GM19351 (cell line): ENCODE measurements around the gene PDK2.

Source experiments
- ATAC-seq: cut with Tn5 transposase; IDR thresholded peaks from one replicate; pipeline ENCODE4 v1.9.1; 2021; ENCODE audit warnings: mild to moderate bottlenecking, moderate library complexity; ENCODE audit not compliant: unreplicated experiment

Gene PDK2

DNA sequence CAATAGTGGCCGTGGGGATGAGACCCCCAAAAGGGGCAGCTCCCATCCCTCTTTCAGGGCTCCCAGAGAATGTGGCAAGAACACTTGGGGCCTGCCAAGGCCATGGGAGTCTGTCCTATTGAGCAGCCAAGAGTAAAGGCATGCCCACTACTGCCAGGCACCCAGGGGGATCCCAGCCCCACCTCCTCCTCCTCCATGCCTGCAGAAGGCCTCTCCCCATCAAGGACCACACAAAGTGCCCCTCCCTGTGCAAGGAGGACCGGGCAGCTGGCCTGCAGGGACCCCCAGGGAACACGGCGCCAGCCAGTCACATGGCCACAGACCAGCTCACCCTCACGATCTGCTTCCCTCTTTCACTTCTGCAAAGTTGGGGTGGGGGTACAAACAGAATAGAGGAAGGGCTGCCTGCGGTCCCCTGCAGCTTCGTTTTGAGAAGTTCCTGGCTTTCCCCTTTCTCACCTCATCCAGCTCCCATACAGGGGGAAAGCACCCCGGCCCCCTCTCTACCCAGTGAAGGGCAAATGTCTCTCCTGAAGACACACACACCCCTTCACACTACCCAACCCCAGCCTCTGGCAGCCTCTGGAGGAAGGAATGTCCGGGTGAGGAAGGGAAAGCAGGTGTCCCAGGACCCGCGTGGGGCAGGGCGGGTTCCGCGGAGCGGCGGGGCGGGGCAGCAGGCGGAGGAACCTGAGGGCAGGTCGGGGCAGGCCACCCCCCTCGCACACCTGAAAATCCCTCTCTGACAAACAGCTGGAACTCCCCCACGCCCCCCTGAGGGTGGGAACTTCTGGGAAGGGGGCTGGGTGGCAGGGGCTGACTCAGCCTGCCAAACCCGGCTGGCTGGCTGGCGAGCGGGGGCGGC, 53.3 kb downstream of the PDK2 start:
- ATAC-seq: peak; percentile 31

DNA sequence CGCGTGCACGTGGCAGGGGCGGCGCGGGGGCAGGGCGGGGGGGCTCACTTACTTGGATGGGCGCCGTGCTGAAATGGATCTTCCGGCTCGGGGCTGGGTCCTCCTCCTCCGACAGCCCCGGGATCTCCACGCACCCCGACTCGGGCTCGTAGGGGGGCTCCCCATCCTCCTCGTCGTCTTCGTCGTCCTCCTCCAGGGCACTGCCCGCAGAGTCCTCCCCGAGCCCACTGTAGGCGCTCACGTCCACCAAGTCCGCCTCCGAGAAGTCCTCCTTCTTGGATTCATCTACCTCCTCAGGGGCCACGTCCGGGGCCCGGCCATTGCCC, 53.9 kb downstream of the PDK2 start:
- no peak for ATAC-seq

DNA sequence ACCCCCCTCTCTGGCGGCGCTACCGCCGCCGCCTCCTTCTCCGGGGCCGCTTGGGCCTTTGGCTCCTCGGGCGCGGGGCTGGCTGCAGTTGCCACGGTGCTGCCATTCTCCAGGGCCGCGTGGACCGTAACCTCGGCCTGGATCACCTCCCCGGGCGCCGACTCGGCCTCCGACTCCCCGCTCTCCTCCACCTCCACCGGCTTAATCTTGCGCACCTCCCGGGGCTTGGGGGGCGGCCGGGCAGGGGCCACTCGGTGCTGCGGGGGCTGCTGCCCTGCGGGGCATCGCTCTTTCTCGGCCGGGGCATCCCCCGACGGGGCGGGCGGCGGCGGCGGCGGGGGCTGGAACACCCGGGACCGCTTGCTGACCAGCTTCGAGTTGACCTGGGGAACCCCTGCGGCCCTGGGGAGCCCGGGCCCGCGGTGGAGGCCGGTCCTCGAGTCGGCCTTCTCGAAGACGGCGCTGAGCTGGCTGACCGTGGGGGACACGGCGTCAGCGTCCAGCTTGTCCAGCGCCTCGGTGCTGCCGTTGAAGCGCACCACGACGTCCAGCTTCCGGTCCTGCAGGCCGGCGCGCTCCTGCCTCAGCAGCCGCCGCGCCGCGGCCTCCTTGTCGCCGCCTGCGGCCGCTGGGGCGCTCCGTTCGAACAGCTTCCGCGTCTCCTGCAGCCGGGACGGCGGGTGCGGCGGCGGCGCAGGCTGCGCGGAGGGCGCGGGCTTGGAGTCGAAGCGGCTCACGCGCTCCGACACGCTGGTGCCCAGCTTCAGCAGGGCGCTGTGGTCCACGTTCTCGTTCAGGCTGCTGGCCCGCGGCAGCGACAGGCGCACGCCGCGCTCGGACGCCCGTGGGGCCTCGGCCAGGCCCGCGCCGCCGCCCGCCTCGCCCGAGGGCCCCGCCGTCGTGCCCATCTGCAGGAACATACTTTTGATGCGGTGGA, 54.5 kb downstream of the PDK2 start:
- no peak for ATAC-seq

DNA sequence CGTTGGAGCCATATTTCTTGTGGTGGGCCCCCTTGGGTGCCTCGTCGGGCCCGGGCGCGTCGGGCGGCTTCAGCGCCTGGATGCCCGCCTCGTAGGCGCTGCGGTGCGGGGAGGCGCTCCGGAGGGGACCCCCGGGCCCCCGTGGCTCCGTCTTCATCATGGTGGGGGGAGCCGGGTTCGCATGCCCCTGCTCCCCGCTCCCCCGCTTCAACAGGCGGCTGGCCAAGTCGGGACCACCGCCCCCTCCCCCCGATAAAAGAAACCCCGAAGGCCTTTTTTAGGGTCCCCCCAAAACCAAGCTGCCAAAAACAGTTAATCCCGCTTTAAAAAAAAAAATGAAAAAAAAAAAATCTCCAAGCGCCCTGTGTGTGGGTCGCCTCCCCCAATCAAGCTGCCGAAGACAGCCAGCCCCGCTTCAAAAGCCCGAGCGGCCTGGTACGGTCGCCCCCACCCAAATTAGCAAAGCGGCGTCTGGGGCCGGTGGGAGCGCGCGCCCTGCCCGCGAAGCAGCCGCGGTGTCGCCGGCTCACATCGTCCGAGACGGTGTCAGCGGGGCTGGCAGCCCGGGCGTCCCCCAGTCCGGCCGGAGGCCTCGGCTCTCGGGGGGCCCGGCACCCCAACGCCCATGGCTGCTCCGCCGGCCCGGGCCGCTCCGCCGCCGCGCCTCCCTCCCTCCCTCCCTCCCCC, 55.3 kb downstream of the PDK2 start, which contains the start of gene PPP1R9B:
Gene PPP1R9B (minus strand): TSS at position 324 of the 687 bp plus-strand sequence. CDS start 164 bp downstream, at position 160.
- no peak for ATAC-seq

DNA sequence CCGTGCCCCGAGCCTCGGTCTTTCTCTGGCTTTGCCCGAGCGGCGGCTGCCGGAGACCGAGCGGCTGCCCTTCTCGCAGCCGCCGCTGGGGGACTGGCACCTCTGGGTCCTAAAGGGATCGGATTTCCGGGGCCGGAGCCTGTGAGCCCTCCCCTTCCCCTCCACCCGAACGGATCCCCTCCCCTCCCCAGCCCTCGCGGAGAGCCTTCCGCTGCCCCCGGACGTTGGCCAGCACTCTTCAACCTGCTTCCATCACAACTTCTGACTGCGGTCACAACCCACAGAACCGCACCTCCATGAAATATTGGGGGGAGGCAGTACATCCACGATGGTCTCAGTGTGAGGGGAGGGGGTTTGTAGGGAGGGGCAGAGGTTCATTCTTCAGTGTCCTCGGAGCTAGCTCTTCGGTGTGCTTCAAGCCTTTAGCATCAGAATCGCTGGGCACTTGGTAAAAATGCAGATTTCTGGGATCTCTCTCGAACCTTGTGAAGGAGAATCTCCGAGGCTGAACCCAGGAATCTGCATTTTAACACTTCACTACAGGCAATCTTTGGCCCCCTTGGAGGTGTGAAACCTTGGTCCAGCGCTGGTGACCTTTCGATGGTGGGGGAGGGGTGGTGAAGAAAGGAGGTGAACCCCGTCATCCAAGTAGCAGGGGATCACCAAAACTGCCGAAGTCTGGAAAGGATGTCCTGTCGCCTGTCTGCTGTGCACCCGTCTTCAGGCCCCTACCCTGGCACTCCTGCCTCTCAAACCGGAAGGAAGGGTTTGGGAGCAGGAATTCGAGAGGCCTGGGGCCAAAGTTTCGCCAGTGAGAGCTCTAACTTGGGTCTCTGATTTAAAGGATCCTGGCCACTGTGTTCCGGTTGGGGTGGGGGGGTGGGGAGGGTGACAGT, 56.1 kb downstream of the PDK2 start:
- peak; percentile 46 for ATAC-seq

DNA sequence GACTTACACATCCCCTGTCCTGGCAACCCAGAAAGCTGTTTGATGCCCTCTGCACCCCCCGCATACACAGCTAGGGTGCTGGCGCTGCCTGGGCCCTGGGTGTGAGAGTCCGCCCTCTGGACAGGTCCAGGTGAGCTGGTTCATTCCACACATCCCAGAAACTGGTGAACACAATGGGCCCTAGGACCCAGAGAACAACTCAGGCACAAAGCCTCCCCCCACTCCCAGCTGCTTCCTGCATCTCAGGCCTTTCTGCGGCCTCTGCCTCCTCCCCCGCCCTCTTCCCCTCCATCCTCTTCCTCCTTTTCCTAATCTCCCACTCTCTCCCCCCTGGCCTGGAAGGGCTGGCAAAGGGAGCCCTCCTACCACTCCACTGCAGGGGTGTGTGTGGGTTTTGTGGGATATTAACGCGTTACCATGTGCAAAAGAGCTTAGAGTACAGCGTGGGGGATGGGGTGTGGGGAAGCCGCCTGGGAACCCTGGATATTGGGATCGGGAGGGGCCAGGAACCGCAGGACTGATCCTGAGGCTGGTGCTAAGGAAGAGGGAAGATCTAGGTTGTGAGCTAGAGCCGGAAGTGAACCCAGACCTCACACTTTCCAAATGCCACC, 56.9 kb downstream of the PDK2 start:
- no peak for ATAC-seq

DNA sequence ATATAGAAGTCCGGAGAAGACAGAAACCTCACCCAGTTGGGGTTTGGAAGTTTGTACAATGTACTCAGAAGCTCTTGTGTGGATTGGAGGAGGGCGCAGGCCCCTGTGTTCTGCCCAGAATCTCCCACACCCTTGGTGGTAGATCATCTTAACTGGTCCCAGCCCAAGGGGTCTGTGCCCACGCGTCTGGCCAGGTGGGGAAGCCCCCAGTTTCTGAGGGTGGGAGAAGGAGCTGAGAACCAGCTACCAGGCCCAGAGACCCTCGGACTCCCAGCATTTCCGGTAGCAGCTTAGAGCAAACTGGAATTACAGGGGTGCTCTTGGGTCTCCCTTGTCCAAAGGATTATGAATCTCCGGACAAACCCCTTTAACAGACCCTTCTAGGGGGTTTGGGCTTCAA, 57.6 kb downstream of the PDK2 start:
- ATAC-seq: no peak

DNA sequence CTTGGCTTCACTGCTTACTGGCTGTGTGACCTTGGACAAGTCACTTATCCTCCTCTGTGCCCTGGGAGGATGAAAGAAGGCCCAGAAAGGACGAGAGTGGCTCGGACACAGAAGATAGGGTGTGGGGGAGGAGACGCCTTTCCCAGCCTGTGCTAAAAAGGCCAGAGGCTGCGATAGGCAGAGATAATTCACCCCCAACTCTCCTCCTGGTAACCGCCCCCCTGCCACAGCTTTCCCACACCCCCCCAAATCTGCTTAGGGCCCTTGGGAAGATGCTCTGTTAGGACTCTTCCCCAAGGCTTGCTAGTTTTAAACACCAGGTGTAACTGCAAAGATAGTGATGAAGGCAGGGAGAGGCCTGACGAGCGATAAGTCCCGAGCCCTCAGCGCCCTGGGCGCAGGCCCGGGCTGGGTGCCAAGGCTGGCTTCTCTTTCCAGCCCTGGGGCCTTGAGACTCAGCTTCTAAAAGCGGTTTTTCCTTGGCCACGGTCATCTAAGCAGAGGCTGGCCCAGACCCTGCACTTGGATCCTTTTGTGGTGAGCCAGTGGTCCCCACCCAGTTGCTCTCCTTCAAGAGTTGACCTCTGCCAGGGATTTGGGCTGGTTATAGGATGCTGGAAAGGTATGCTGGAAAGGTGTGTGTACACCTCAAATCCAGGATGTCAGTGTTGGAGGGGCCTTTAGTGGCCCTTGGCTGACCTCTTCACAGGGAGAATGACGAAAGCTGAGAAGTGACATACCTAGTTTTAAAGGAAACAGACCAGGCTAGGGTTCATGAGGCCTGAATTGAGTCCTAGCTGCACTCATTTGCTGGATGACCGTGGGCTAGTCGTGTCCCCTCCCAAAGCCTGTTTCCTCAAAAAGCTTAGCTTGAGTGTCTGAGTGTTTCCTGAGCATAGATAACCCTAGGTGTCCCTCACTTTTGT, 58.8 kb downstream of the PDK2 start:
- no peak for ATAC-seq

DNA sequence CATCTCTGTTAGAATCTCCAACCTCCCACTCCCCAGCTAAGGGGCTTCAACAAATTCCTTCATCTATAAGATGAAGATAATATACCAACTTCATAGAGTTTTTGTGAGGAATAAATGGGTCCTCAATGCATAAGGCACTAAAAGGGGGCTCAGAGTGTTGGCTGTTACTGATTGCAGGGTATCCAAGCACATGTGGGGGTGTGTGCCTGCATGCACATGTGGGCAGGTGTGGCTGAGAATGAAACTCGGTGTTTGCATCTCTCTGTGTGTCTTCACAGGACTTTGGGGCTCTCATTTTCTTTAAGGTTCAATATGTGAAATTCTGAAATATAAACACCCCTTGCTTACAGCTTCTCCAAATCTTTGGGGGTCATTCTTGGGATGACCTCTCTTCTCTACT, 59.5 kb downstream of the PDK2 start:
- peak; percentile 44 for ATAC-seq

DNA sequence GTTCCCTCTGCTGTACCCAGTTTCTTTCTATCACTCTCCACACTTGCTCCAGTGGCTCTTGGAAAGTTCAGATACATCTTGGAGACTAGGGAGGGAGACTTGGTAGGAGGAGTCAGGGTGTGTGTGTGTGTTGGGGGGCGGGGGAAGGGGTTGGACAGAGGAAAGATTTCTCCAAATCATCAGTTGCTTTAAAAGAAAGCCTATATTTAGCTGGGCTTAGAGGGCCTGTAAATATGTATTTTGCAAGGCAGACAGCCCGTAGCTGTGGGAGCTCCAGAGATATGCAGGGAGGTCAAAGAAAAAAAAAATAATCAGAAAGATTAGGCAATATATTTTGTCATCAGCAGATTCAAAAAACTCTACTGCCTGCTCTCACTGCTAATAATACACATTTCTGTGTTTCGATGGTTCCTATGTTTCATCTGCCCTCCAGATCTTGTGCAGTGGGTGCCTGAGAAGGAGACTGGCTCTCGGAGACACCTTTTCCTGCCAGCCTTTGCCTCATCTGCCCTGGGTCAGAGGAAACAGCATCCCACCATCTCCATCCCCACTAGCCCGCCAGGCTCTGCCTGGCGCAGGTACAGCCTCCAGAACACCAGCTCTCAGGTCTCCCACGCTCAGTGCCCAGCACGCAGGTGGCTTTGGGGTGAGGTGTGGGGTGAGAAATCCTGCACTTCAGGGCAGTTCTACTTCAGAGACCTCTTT, 60.1 kb downstream of the PDK2 start:
- no peak for ATAC-seq

DNA sequence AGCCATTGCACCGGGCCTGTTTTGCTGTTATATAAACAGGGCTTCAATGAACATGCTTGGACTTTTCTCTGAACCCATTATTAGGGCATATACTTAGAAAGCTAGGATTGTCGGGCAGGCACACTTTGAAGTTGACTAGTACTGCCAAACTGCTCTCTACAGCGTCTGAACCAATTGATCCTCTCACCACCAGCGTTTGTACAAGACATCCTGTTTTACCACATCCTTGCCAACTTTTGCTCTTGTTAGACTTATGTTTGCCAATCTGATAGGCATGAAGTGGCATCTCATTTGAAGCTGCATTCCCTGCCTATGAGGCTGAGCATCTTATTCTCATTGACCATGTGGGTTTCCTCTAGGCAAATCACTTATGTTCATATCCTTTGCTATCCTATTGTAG, 62.7 kb downstream of the PDK2 start:
- no peak for ATAC-seq

DNA sequence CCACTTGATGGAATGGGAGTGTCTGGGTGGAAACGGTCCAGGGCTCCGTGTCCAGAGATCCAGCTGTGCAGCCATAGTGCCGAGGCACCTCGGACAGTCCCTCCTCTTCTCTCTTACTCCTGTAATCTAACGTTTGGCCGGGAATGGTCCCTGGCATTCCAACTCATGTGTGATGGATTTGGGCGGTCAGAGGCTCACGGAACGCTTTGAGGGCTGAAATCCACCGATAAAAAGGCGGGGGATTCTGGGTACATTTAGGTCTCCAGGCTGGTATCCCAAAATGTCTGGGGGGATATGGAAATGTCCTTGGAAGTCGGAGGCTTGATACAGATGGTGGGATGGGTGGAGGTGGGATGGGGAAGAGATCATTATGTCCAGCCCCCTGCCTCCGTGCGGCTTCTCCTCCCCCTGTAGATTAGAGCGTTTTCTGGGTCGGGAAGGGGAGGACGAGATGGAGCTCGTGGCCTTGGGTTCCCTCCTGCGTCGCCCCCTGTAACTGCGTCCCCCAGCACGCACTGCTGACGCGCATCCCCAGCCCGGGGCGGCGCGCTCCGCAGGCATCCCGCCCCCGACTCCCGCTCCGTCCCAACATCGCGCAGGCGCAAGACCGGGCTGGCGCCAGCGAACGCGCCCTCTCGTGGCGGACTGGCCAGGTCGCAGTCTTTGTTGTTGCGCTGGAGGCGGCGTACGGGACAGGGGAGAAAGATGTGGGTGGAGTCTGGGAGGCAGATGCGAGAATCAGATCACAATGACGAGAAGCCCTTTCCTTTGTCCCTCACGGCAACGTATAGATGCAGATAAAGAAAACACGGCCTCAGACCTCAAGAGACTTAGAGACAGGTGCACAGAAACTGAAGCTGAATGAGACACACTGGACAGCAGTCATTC, 66.1 kb downstream of the PDK2 start:
- ATAC-seq: peak; percentile 86
